HepG2 (cell line): ENCODE results near the gene ZNF213.
A peak's percentile ranks its signal among the peaks of the same experiment; 100 is the strongest.

ENCODE experiments used
- CBX5 ChIP-seq: sonication (generic); formaldehyde crosslinking; IDR thresholded peaks from 2 replicates; pipeline ENCODE4 v1.4.0; 2020; ENCODE audit warnings: missing genetic modification reagents, borderline replicate concordance
- EP300 ChIP-seq, 3 experiments: sonication (generic) in 1 of 3; formaldehyde crosslinking in 1 of 3; IDR thresholded peaks; 2 replicates each; pipeline versions ENCODE4 v1.5.1 to v1.6.1; 2011 to 2020; ENCODE audit warnings: low read depth in 2 of 3, low read length in 2 of 3, borderline replicate concordance in 1 of 3, improper control_type of control experiment in 1 of 3, mild to moderate bottlenecking in 1 of 3, missing genetic modification reagents in 1 of 3, moderate library complexity in 1 of 3
- FOXA3 ChIP-seq: IDR thresholded peaks from 2 replicates; pipeline ENCODE4 v1.6.1; 2016; ENCODE audit warnings: missing genetic modification reagents, missing compliant biosample characterization
- HDAC2 ChIP-seq: sonication (generic); formaldehyde crosslinking; IDR thresholded peaks from 2 replicates; pipeline ENCODE4 v1.4.0; 2020; ENCODE audit warnings: missing genetic modification reagents
- HNRNPL ChIP-seq: fragments of 200-400 bp; formaldehyde crosslinking; IDR thresholded peaks from 2 replicates; pipeline ENCODE4 v1.6.1; 2017; ENCODE audit warnings: mild to moderate bottlenecking, low read depth, low read length
- HNRNPLL ChIP-seq: fragments of 200-400 bp; formaldehyde crosslinking; IDR thresholded peaks from 2 replicates; pipeline ENCODE4 v1.6.1; 2017; ENCODE audit warnings: mild to moderate bottlenecking, low read depth, low read length; ENCODE audit not compliant: poor library complexity, severe bottlenecking
- RXRA ChIP-seq: sonication (generic); formaldehyde crosslinking; IDR thresholded peaks from 2 replicates; pipeline ENCODE4 v1.5.1; 2020; ENCODE audit warnings: missing genetic modification reagents
- ZNF451 ChIP-seq: sonication (generic); formaldehyde crosslinking; IDR thresholded peaks from 2 replicates; pipeline ENCODE4 v1.5.0; 2020; ENCODE audit warnings: mild to moderate bottlenecking, missing genetic modification reagents
- ZNF556 ChIP-seq: sonication (generic); formaldehyde crosslinking; IDR thresholded peaks from 2 replicates; pipeline ENCODE4 v1.4.0; 2020; ENCODE audit warnings: mild to moderate bottlenecking, missing genetic modification reagents, borderline replicate concordance
- ZNF570 ChIP-seq: sonication (generic); formaldehyde crosslinking; IDR thresholded peaks from 2 replicates; pipeline ENCODE4 v1.4.0; 2020; ENCODE audit warnings: mild to moderate bottlenecking, missing genetic modification reagents, borderline replicate concordance

DNA sequence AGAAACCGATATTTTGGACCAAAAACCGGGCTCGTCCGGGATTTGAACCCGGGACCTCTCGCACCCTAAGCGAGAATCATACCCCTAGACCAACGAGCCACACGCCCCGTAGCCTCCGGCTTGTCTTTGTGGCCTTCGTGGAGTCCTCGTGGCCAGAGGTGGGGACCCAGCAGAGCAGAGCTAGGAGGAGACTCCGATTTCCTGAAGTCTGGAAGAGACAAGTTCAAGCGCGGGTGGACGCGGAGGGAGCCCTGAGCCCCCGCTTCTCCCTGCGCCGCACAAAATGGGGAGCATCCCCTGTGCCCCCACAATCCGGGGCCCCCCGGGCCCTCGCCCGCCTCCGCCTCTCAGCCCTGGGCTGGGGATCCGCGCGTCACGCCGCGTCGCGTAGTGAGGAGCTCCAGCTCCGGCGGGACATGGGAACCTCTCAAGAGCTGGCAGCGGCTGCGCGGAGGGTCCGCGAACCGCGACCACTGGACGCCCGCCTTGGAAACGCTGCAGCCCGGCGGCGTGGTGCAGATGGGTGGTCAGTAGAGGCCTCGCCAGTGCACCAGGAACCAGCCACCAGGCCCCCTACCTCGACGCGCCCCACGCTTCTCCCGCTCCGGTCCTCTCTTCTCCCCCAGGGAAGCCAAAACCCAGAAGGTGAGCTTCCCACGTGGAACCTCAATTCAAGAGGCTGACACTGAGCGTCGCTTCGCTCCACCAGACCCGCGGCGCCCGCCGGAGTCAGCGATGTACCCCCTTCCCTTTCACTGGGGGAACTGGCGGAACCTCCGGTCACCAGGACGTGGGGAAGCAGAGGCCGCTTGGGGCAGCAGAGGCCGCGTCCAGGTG is 48.0 kb downstream of the ZNF213 start:
- peak; percentile 43; the same call in 1 of the 2 replicates for TF ChIP-seq HDAC2 (CRISPR knock-in tag)
- TF ChIP-seq ZNF556: no peak
- TF ChIP-seq EP300 (IDR thresholded peaks at IDR 0.05; ENCODE audit: low read depth in 2 of 2, low read length in 2 of 2): no peak
- no peak for TF ChIP-seq EP300 (CRISPR knock-in tag; IDR thresholded peaks at IDR 0.05; ENCODE audit: borderline replicate concordance)
- peak; percentile 57; the same call in 1 of the 2 replicates for TF ChIP-seq ZNF451 (CRISPR knock-in tag)
- peak; percentile 46; the same call in 1 of the 2 replicates for TF ChIP-seq CBX5 (CRISPR knock-in tag)
- no peak for TF ChIP-seq ZNF570 (CRISPR knock-in tag)
- peak; percentile 47; the same call in 1 of the 2 replicates for TF ChIP-seq FOXA3
- TF ChIP-seq HNRNPL: no peak
- TF ChIP-seq HNRNPLL: no peak
- TF ChIP-seq RXRA (CRISPR knock-in tag): peak; percentile 40
